Neural progenitor cell (in vitro differentiated cells): ENCODE results near the gene RGL2.
"Not testable (repeated sequence)": the region's sequence is repeated elsewhere in the genome, so short reads cannot be mapped to it uniquely, and the experiment has no call there.

Source experiments
- CTCF ChIP-seq: fragments of 200-600 bp; sonication (generic); IDR thresholded peaks from 2 replicates; pipeline ENCODE4 v1.5.1; 2017; ENCODE audit warnings: antibody characterized with exemption, mild to moderate bottlenecking
- EZH2 ChIP-seq: fragments of 200-600 bp; sonication (generic); IDR thresholded peaks from 2 replicates; pipeline ENCODE4 v1.6.1; 2017; ENCODE audit warnings: antibody characterized with exemption, mild to moderate bottlenecking, moderate library complexity
- EZH2phosphoT487 ChIP-seq: fragments of 200-600 bp; sonication (generic); IDR thresholded peaks from 2 replicates; pipeline ENCODE4 v1.6.1; 2017; ENCODE audit warnings: antibody characterized with exemption

GRCh38 chr6:33262490-33262889, 36.3 kb downstream of the RGL2 start:
- TF ChIP-seq CTCF, EZH2, EZH2phosphoT487: not testable (repeated sequence)
